ENCODE measurements around the gene SHOC2. TPM values are rescaled to one million over a fixed set of nuclear protein-coding genes. Genes with fewer than 3 reads are reported as not detected.
A peak's percentile ranks its signal among the peaks of the same experiment; 100 is the strongest.

Gene SHOC2
- total RNA-seq, 1 donor from 2014 or later = 40.4 TPM

DNA sequence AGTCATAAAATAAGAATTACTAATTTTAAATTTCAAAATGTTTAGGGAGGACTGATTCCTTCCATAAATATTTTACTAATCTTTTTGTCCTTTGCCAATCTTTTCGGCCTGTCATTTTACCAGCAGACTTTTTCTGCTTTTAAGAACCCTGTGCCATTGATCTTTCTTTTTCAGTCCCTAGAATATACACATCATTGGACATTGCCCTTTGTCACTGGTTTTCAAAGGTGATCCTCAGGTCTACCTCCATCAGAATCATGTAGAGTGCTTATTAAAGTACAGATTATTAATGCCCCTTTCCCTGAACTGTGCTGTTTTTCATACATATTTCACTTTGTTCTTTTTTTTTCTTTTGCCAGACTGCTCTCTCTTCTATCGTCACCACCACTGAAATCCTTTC lies 43.8 kb downstream of the SHOC2 start:
- TF ChIP-seq, protein P1, sequence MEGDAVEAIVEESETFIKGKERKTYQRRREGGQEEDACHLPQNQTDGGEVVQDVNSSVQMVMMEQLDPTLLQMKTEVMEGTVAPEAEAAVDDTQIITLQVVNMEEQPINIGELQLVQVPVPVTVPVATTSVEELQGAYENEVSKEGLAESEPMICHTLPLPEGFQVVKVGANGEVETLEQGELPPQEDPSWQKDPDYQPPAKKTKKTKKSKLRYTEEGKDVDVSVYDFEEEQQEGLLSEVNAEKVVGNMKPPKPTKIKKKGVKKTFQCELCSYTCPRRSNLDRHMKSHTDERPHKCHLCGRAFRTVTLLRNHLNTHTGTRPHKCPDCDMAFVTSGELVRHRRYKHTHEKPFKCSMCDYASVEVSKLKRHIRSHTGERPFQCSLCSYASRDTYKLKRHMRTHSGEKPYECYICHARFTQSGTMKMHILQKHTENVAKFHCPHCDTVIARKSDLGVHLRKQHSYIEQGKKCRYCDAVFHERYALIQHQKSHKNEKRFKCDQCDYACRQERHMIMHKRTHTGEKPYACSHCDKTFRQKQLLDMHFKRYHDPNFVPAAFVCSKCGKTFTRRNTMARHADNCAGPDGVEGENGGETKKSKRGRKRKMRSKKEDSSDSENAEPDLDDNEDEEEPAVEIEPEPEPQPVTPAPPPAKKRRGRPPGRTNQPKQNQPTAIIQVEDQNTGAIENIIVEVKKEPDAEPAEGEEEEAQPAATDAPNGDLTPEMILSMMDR (IDR thresholded peaks at IDR 0.05; ENCODE audit: unreplicated experiment) = no peak
- no peaks in the 10 kb centered on the region for H3K9me3 Mint-ChIP-seq
- H3K4me3 Mint-ChIP-seq = no peak overlapping the region
- no peaks in the 10 kb centered on the region for H3K36me3 Mint-ChIP-seq
- no peak for DNase-seq (ENCODE audit: low spot score in 2 of 2, unreplicated experiment in 2 of 2)
- H3K27me3 Mint-ChIP-seq (ENCODE audit: low read depth) = no peaks in the 10 kb centered on the region
- no peak overlapping the region for H3K27ac Mint-ChIP-seq
- peaks cover 25% of the 10 kb centered on the region for H3K4me1 Mint-ChIP-seq

DNA sequence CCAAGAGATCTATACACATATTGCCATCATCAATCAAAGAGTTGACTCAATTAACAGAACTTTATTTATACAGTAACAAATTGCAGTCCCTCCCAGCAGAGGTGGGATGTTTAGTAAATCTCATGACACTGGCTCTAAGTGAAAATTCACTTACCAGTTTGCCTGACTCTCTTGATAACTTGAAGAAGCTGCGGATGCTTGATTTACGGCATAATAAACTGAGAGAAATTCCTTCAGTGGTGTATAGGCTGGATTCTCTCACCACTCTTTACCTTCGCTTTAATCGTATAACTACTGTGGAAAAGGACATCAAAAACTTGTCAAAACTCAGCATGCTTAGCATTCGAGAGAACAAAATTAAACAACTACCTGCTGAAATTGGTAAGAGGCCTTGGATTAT lies 45.3 kb downstream of the SHOC2 start:
- Mint-ChIP-seq H3K4me3 (no peak overlapping the region), H3K27me3 (ENCODE audit: low read depth) (no peaks in the 10 kb centered on the region), H3K9me3 (no peaks in the 10 kb centered on the region), H3K36me3 (no peaks in the 10 kb centered on the region), H3K4me1 (peaks cover 19% of the 10 kb centered on the region), H3K27ac (peak overlapping the region; percentile 51)
- no peak for DNase-seq (ENCODE audit: low spot score in 2 of 2, unreplicated experiment in 2 of 2)
- TF ChIP-seq, protein P1 (IDR thresholded peaks at IDR 0.05; ENCODE audit: unreplicated experiment) = no peak

DNA sequence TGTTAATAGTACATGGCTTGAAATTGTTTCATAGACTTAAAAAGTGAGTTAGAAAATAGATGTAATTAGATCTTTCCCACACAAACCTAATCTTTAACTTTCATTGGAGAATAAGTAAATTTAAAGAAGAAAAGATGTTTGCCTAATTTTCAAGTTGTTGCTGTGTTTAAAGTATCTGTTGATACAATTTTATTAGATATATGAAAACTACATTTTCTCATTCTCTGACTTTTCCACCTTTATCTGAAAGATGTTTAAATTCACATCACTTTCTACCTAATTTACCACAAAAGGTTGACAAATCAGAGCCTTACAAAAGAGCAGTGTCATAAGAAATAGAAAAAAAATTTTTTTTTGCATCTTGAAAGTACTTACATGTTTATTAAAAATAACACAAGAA lies 45.8 kb downstream of the SHOC2 start:
- TF ChIP-seq, protein P1 (IDR thresholded peaks at IDR 0.05; ENCODE audit: unreplicated experiment) = no peak
- no peaks in the 10 kb centered on the region for H3K36me3 Mint-ChIP-seq

DNA sequence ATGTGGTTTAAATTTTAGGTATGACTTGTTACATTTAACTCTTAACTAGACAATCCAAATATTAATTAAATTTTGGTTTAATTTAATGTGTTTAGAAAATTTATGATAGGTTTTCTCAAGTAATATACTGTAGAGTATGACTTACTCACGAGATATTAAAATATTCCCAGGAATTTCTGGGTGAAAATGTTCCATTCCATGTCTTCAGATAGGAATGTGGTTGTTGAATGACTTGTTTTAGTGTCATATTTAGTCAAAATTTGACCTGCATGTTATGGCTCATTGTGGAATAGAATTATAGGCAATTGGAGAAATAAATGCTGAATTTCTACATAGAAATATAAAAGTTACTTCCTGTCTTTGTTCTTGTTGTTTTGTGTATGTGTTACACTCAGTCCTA lies 46.7 kb downstream of the SHOC2 start:
- H3K4me3 Mint-ChIP-seq = no peak overlapping the region
- H3K9me3 Mint-ChIP-seq = no peaks in the 10 kb centered on the region
- peaks cover 15% of the 10 kb centered on the region for H3K4me1 Mint-ChIP-seq
- TF ChIP-seq, protein P1 (IDR thresholded peaks at IDR 0.05; ENCODE audit: unreplicated experiment) = no peak
- no peaks in the 10 kb centered on the region for H3K36me3 Mint-ChIP-seq
- no peak overlapping the region for H3K27ac Mint-ChIP-seq
- no peaks in the 10 kb centered on the region for H3K27me3 Mint-ChIP-seq (ENCODE audit: low read depth)
- no peak for DNase-seq (ENCODE audit: low spot score in 2 of 2, unreplicated experiment in 2 of 2)

More for the DNA sequence above, 45.8 kb downstream of the SHOC2 start:
- H3K4me3 Mint-ChIP-seq = no peak overlapping the region
- H3K27me3 Mint-ChIP-seq (ENCODE audit: low read depth) = no peaks in the 10 kb centered on the region
- H3K4me1 Mint-ChIP-seq = peaks cover 18% of the 10 kb centered on the region
- H3K9me3 Mint-ChIP-seq = no peaks in the 10 kb centered on the region
- H3K27ac Mint-ChIP-seq = no peak overlapping the region
- no peak for DNase-seq (ENCODE audit: low spot score in 2 of 2, unreplicated experiment in 2 of 2)

DNA sequence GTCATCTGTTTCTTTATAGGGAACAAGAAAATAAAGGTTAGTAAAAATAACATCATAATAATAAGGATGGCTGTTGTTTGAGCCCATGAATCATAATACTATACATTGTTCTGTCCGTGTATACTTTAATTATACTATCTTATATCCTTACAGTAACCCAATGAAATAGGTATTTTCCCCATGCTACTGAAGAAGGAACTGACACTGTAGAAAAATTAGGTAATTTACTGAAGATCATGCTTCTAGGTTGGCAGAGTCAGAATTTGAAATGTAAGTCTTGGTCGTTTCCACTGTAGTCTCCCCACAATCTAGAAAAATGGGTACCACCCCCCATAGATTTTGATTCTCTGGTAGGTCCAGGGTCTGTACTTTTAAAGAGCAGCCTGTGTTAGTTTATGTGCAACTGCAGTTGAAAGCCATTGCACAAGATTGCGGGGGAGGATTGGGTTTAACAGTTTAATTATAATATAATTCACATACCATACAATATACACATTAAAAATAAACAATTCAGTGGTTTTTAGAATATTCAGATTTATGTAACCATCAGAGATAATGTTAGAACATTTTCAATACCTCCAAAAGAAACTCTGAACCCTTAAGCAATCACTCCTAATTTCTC lies 47.7 kb downstream of the SHOC2 start:
- H3K4me3 Mint-ChIP-seq = no peak overlapping the region
- DNase-seq (ENCODE audit: low spot score in 2 of 2, unreplicated experiment in 2 of 2) = no peak
- no peaks in the 10 kb centered on the region for H3K27me3 Mint-ChIP-seq (ENCODE audit: low read depth)
- H3K27ac Mint-ChIP-seq = no peak overlapping the region
- no peaks in the 10 kb centered on the region for H3K9me3 Mint-ChIP-seq
- peaks cover 13% of the 10 kb centered on the region for H3K4me1 Mint-ChIP-seq
- TF ChIP-seq, protein P1 (IDR thresholded peaks at IDR 0.05; ENCODE audit: unreplicated experiment) = no peak
- H3K36me3 Mint-ChIP-seq = no peaks in the 10 kb centered on the region

DNA sequence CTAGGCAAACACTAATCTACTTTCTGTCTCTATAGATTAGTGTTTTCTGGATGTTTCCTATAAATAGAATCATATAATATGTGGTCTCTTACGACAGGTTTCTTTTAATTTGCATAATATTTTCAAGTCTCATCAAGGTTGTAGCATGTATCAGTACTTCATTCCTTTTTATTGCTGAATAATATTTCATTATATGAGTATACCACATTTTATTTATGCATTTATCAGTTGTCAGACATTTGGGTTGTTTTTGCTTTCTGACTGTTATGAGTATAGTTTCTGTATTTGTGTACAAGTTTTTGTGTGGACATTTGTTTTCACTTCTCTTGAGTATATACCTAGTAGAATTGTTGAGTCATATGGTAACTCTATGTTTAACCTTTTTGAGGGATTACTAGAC lies 48.2 kb downstream of the SHOC2 start:
- H3K4me3 Mint-ChIP-seq = no peak overlapping the region
- TF ChIP-seq, protein P1 (IDR thresholded peaks at IDR 0.05; ENCODE audit: unreplicated experiment) = no peak
- DNase-seq (ENCODE audit: low spot score in 2 of 2, unreplicated experiment in 2 of 2) = no peak
- H3K27ac Mint-ChIP-seq = no peak overlapping the region
- no peaks in the 10 kb centered on the region for H3K9me3 Mint-ChIP-seq
- H3K27me3 Mint-ChIP-seq (ENCODE audit: low read depth) = no peaks in the 10 kb centered on the region
- H3K4me1 Mint-ChIP-seq = peaks cover 17% of the 10 kb centered on the region
- no peaks in the 10 kb centered on the region for H3K36me3 Mint-ChIP-seq
